Measurements from ENCODE around the gene TBC1D20.
A peak's percentile ranks its signal among the peaks of the same experiment; 100 is the strongest.
"Not testable (repeated sequence)": the region's sequence is repeated elsewhere in the genome, so short reads cannot be mapped to it uniquely, and the experiment has no call there.

Gene TBC1D20

DNA sequence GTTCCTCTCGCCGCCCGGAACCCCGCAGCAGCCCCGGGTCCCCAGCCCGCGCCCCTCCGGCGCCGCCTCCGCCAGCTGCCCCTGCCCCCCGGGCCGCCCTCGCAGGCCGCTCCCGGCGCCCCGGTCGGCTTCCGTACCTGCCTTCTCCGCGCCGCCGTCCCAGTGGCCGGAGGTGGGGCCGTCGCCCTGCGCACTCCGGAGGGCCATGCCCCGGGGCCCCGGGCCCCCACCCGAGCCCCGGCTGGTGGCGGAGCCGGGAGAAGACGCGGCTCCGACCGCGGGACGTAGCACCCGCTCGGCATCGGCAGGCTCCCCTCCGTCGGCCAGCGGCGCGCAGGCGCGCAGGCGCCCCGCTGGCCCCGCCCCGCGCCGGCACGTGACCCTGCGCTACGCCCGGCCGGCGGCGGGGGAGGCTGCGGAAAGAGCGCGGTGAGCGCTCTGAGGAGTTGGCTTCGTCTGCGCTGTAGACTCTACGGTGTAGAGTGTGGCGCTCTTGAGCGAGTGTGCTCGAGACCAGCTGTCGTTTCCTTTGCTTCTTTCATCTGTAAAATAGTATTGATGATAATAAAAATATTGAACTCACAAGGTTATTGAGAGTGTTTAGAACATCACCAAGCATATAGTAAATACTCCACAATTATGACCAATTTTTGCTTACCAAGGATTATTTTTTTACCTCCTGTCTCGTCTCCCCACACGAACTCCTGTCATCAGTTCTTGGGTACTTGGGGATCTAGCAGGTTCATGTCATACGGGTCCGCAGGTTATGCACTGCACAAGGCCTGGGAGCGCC is at the start of gene TBC1D20:
Gene TBC1D20 (minus strand): TSS at position 335 of the 793 bp plus-strand sequence. CDS start 128 bp downstream, at position 207.
- peak; percentile 61 for DNase-seq

DNA sequence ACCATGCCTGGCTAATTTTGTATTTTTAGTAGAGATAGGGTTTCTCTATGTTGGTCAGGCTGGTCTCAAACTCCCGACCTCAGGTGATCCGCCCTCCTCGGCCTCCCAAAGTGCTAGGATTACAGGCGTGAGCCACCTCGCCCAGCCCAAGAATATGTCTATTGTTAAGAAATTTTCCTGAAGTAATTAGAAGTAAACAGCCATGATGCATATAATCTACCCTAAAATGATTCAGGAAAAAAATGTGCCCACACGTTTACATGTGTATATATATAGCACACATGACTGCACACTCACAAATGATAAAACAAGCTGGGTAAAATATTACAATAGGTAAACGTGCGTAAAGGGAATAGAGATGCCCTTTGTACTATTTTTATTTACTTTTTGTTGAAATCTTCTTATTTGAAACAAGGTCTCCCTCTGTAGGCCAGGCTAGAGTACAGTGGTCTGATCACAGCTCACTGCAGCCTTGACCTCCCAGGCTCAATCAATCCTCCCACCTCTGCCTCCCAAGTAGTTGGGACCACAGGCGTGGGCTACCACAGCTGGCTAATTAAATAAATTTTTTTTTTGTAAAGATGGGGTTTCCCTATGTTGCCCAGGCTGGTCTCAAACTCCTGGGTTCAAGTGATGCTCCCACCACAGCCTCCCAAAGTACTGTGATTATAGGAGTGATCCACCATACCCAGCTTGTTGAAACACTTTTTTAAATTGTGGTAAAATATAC is 48.2 kb upstream of the TBC1D20 start:
- not testable (repeated sequence) for DNase-seq

- DNase-seq = not testable (repeated sequence)
Observed at GRCh38 chr20:508364-508787, 46.0 kb upstream of the TBC1D20 start.

GRCh38 chr20:507761-508332 is 45.5 kb upstream of the TBC1D20 start:
- DNase-seq = no peak

- no peak for DNase-seq
Observed at GRCh38 chr20:507006-507758, 44.8 kb upstream of the TBC1D20 start.

- no peak for DNase-seq
Observed at GRCh38 chr20:504632-505075, 42.3 kb upstream of the TBC1D20 start.

DNA sequence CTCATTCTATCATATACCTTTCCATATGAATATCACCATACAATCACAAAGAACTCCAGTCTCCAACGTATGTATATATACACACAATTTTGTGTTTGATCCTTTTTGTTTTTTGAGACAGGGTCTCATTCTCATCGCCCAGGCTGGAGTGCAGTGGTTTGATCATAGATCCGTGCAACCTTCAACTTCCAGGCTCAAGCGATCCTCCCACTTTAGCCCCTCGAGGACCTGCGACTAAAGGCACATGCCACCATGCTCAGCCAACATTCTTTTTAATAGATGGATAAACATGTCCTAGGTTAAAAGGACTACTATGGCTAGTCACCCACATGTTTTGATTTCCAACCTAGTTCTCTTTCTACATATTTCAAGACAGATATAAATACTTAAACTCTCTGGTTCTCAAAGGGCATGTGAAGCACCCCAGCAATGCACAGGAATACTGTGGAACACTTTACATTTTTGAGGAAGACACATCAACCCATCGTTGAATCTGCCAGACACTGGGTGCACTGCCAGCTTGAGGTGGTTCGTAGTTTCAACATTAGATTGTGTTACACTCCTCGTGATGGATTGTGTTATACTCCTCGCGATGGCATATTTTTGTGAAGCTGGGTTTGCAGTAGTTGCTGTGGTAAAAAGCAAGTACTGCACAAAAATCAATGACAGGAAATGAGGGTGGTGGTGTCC is 40.9 kb upstream of the TBC1D20 start:
- DNase-seq = no peak

- no peak for DNase-seq
Observed at GRCh38 chr20:497979-498378, 35.6 kb upstream of the TBC1D20 start.

GRCh38 chr20:496126-496696 is 33.9 kb upstream of the TBC1D20 start:
- DNase-seq = no peak

DNA sequence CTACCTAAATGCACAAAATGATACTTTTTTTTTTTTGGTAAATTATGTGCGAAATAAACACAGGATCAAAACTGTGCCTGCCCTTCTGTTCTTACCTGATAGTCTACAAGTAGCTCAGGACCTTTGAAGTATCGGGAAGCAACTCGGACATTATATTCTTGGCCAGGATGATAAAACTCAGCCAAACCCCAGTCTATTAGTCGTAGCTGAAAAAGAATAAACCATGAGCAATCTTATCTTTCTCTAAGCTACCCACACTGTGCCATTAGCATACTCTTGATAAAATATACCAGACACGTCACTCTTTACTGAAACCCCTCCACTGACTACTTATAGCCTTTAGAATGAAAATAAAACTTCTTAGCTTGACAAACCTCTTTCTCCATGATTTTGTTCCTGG is 29.8 kb upstream of the TBC1D20 start:
- no peak for DNase-seq

GRCh38 chr20:487655-488054 is 25.3 kb upstream of the TBC1D20 start:
- DNase-seq = no peak

DNA sequence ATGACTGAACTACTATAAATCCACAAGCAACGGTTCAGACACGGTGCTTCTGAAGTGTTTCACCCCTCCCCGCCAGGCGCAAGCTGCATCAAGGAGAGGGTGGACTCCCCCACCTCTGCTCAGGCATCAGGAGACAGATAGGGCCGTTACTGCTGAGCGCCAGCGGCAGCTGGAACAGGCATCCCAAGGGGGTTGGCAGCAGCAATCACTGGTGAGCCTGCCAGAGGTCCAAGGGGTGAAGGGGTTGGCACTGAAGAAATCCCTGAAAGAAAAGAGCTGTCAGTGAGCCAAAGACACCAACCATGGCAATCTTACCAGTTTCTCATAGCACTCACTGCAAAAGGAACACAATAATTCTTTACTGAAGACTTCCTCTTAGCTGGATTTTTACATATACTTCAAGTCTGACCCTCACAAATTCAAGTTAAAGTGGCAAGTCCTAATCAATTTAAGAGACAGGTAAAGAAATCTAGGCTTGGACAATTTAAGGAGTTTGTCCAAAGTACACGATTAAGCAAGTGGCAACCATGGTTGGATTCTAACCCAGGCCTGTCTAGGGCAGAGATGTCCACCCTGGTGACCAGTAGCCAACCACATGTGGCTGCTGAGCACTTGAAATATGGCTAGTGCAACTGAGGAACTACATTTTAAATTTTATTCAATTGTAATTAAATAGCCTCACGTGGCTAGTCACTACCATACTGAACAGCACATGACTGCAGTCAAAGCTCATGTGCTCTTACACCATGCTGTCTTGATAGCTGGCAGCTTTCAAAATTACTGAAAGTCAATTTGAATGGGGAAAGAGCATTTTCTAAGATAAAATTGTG is 21.7 kb upstream of the TBC1D20 start:
- DNase-seq = no peak

DNA sequence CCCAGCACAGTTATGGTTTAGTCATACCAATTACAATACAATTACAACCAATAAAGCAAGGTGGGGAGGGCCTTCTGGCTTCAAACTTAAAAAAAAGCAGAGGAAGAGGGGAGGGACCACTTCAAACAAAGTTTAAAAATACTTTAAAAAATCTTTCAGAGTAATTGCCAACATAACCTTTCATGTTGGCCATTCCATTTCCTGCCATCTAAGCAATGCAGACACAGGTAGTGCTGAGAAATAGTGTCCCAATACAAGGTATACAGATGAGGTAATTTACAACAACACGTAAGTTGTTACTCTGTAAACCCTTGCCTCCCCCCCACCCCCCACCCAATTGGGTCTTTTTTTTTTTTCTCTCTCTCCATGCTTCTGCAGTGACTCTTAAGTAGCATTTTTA is 18.8 kb upstream of the TBC1D20 start:
- DNase-seq = no peak

DNA sequence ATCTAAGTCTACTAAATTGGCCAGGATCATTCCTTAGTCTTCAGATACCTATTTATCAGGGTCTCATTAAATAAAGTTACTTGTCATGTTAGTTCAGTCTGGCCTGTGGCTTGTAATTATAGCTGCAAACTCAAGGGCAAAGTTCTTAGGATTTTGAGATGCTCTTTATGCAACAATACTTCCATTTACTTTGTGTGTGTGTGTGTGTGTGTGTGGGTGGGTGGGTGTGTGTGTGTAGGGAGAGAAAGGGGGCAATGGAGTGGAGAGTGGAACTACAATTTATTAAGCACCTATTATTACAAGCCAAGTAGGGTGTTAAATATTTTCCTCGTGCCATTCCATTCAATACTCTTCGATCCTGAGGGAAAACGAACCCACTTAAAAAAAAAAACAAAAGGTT is 17.7 kb upstream of the TBC1D20 start:
- DNase-seq = no peak

DNA sequence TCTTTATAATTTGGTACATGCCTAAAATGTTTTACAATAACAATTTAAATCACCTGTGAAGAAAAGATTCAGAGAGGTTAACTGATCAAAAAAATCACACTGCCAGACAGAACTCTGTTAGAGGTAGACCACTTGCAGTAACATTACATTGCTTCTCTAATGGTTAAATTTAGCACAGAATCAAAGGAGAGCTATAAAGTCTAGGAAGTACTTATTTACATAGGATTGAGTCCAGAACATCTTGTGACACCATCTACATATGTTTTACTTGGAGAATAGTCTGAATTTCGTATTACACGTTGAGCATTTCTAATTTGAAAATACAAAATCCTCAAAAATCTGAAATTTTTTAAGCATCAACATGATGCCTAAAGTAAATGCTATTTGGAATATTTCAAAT is 17.2 kb upstream of the TBC1D20 start:
- no peak for DNase-seq

DNA sequence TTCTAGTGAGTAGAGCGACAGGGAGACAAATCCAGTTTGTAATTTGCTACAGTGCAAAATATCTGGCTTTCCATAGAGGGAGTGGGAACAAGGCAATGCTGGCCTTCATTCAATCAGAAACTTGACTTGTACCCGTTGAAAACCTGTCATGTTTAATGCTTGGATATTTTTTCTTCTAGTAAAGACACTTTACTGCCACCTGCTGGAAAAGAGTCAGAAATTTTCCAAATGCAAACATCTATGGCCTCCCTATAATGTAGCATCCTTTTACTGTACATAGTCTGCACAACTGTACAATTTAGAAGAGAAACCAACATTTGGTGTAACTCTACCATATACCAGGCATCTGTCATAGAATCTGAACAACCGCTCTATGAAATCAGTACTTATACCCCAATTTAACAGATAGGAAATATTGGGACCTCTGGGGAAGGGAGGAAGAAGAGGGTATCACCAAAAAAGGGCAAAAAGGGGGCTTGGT is 16.7 kb upstream of the TBC1D20 start:
- peak; percentile 3 for DNase-seq

- no peak for DNase-seq
Observed at GRCh38 chr20:478010-478948, 15.9 kb upstream of the TBC1D20 start.

DNA sequence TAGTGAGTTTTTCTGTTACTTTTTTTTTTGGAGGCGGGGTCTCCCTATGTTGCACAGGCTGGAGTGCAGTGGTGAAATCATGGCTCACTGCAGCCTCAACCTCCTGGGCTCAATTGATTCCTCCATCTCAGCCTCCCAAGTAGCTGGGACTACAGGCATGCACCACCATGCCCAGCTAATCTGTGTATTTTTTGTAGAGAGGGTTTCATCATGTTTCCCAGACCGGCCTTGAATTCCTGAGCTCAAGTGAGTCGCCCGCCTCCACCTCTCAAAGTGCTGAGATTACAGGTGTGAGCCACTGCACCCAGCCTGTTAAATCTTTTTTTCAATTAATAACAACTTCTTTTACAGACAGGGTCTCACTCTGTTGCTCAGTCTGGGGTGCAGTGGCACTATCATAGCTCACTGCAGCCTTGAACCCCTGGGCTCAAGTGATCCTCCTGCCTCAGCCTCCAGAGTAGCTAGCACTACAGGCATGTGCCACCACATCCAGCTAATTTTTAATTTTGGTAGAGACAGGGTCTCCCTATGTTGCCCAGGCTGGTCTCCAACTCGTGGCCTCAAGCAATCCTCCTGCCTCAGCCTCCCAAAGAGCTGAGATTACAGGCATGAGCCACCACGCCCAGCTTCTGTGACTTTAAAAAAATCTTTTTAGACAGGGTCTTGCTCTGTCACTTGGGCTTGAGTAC is 14.4 kb upstream of the TBC1D20 start:
- not testable (repeated sequence) for DNase-seq
